ENCODE results near the gene MAP3K5. TPM values are rescaled to one million over a fixed set of nuclear protein-coding genes. Genes with fewer than 3 reads are reported as not detected.

The MAP3K5 gene
- total RNA-seq, 1 donor from 2014 or later = 0.02 TPM

GRCh38 chr6:136635615-136636014, 156.7 kb downstream of the MAP3K5 start:
- H4K20me1 ChIP-seq (ENCODE audit: low read depth) = no peaks in the 10 kb centered on the region

GRCh38 chr6:136633355-136633754, 158.9 kb downstream of the MAP3K5 start:
- Histone ChIP-seq H3F3A (ENCODE audit: low read depth) (no peaks in the 10 kb centered on the region), H3K4me1 (no peaks in the 10 kb centered on the region), H2AFZ (replicated peaks) (no peak overlapping the region), H3K9ac (no peak overlapping the region), H3K36me3 (no peaks in the 10 kb centered on the region), H4K20me1 (ENCODE audit: low read depth) (no peaks in the 10 kb centered on the region), H3K27ac (no peak overlapping the region), H3K27me3 (no peaks in the 10 kb centered on the region), H3K79me2 (ENCODE audit: low read depth) (no peaks in the 10 kb centered on the region), H3K9me3 (ENCODE audit: low read depth) (no peaks in the 10 kb centered on the region), H3K4me2 (no peak overlapping the region), H3K4me3 (no peak overlapping the region)
- Mint-ChIP-seq H3K27ac (no peak overlapping the region), H3K9me3 (no peaks in the 10 kb centered on the region), H3K36me3 (no peaks in the 10 kb centered on the region), H3K4me1 (no peaks in the 10 kb centered on the region), H3K27me3 (ENCODE audit: insufficient read depth, low read depth) (peaks cover 3% of the 10 kb centered on the region), H3K4me3 (no peak overlapping the region)
- TF ChIP-seq, protein P1, sequence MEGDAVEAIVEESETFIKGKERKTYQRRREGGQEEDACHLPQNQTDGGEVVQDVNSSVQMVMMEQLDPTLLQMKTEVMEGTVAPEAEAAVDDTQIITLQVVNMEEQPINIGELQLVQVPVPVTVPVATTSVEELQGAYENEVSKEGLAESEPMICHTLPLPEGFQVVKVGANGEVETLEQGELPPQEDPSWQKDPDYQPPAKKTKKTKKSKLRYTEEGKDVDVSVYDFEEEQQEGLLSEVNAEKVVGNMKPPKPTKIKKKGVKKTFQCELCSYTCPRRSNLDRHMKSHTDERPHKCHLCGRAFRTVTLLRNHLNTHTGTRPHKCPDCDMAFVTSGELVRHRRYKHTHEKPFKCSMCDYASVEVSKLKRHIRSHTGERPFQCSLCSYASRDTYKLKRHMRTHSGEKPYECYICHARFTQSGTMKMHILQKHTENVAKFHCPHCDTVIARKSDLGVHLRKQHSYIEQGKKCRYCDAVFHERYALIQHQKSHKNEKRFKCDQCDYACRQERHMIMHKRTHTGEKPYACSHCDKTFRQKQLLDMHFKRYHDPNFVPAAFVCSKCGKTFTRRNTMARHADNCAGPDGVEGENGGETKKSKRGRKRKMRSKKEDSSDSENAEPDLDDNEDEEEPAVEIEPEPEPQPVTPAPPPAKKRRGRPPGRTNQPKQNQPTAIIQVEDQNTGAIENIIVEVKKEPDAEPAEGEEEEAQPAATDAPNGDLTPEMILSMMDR (IDR thresholded peaks at IDR 0.05) = no peak
- TF ChIP-seq EZH2 (IDR thresholded peaks at IDR 0.05) (no peak), EZH2phosphoT487 (IDR thresholded peaks at IDR 0.05) (no peak)
- no peak for DNase-seq (ENCODE audit: low spot score)

More at GRCh38 chr6:136635615-136636014, 156.7 kb downstream of the MAP3K5 start:
- Histone ChIP-seq H3K4me2 (no peak overlapping the region), H3K9ac (no peak overlapping the region), H2AFZ (replicated peaks) (no peak overlapping the region), H3K27me3 (no peaks in the 10 kb centered on the region), H3K36me3 (no peaks in the 10 kb centered on the region), H3K27ac (no peak overlapping the region), H3K4me1 (no peaks in the 10 kb centered on the region), H3F3A (ENCODE audit: low read depth) (no peaks in the 10 kb centered on the region), H3K4me3 (no peak overlapping the region), H3K79me2 (ENCODE audit: low read depth) (no peaks in the 10 kb centered on the region), H3K9me3 (ENCODE audit: low read depth) (no peaks in the 10 kb centered on the region)
- no peak for DNase-seq (ENCODE audit: low spot score)
- H3K4me1 Mint-ChIP-seq = no peaks in the 10 kb centered on the region
- TF ChIP-seq EZH2 (IDR thresholded peaks at IDR 0.05) = no peak
- TF ChIP-seq, protein P1 (IDR thresholded peaks at IDR 0.05) = no peak
- no peak for TF ChIP-seq EZH2phosphoT487 (IDR thresholded peaks at IDR 0.05)
- no peaks in the 10 kb centered on the region for H3K36me3 Mint-ChIP-seq
- no peaks in the 10 kb centered on the region for H3K9me3 Mint-ChIP-seq
- H3K27ac Mint-ChIP-seq = no peak overlapping the region
- H3K27me3 Mint-ChIP-seq (ENCODE audit: insufficient read depth, low read depth) = peaks cover 3% of the 10 kb centered on the region
- H3K4me3 Mint-ChIP-seq = no peak overlapping the region

- DNase-seq (ENCODE audit: low spot score) = no peak
- H3K4me2 ChIP-seq = no peak overlapping the region
- H3K9me3 Mint-ChIP-seq = no peaks in the 10 kb centered on the region
- no peak overlapping the region for H2AFZ ChIP-seq (replicated peaks)
- no peak overlapping the region for H3K4me3 Mint-ChIP-seq
- H3K9ac ChIP-seq = no peak overlapping the region
- TF ChIP-seq, protein P1 (IDR thresholded peaks at IDR 0.05) = no peak
- no peak for TF ChIP-seq EZH2 (IDR thresholded peaks at IDR 0.05)
- TF ChIP-seq EZH2phosphoT487 (IDR thresholded peaks at IDR 0.05) = no peak
- H4K20me1 ChIP-seq (ENCODE audit: low read depth) = no peaks in the 10 kb centered on the region
- no peaks in the 10 kb centered on the region for H3K36me3 ChIP-seq
- H3K9me3 ChIP-seq (ENCODE audit: low read depth) = no peaks in the 10 kb centered on the region
- no peak overlapping the region for H3K27ac Mint-ChIP-seq
- no peak overlapping the region for H3K4me3 ChIP-seq
- no peaks in the 10 kb centered on the region for H3F3A ChIP-seq (ENCODE audit: low read depth)
- no peak overlapping the region for H3K27ac ChIP-seq
- H3K79me2 ChIP-seq (ENCODE audit: low read depth) = no peaks in the 10 kb centered on the region
- H3K4me1 ChIP-seq = no peaks in the 10 kb centered on the region
- peaks cover 3% of the 10 kb centered on the region for H3K27me3 Mint-ChIP-seq (ENCODE audit: insufficient read depth, low read depth)
- H3K4me1 Mint-ChIP-seq = no peaks in the 10 kb centered on the region
- H3K36me3 Mint-ChIP-seq = no peaks in the 10 kb centered on the region
- no peaks in the 10 kb centered on the region for H3K27me3 ChIP-seq
Observed at GRCh38 chr6:136628996-136629395, 163.3 kb downstream of the MAP3K5 start.
